Body of pancreas (tissue), 4 donors: ENCODE data around the gene FTMT. TPM values are rescaled to one million over a fixed set of nuclear protein-coding genes. Genes with fewer than 3 reads are reported as not detected.

Experiments used
- ATAC-seq: fragments of 150-250 bp; one replicate; pipeline ENCODE4 v1.9.1; 2016
- DNase-seq, 4 donors: peaks; one replicate each; pipeline ENCODE4 v3.0.0-alpha.2; 2019
- H3K27ac ChIP-seq, 4 donors: fragments of 200-600 bp; sonication (generic); 1 replicate in 3 of 4; 2 replicates in 1 of 4; pipeline versions ENCODE4 v1.5.1 to v1.6.1; 2016 to 2019; ENCODE audit warnings: mild to moderate bottlenecking in 1 of 4, mixed read lengths in 1 of 4, moderate library complexity in 1 of 4
- H3K27me3 ChIP-seq, 2 donors: fragments of 200-600 bp; sonication (generic); one replicate each; pipeline ENCODE4 v1.6.0; 2016; ENCODE audit warnings: mild to moderate bottlenecking in 1 of 2
- H3K36me3 ChIP-seq, 2 donors: fragments of 200-600 bp; sonication (generic); replicated peaks in 1 of 2; 2 replicates each; pipeline ENCODE4 v1.5.1; 2016; ENCODE audit warnings: low read depth in 2 of 2; ENCODE audit not compliant: insufficient read depth in 1 of 2
- H3K4me1 ChIP-seq: fragments of 200-600 bp; sonication (generic); one replicate; pipeline ENCODE4 v1.6.0; 2016
- H3K4me3 ChIP-seq, 2 donors: fragments of 200-600 bp; sonication (generic); 1 replicate in 1 of 2; 2 replicates in 1 of 2; pipeline ENCODE4 v1.5.1; 2016 to 2019
- H3K9me3 ChIP-seq, 3 donors: fragments of 200-600 bp; sonication (generic); 1 replicate in 2 of 3; 2 replicates in 1 of 3; pipeline ENCODE4 v1.5.1; 2016
- CTCF ChIP-seq, 7 experiments: fragments of 450-650 bp in 4 of 7; fragments of 200-600 bp in 3 of 7; sonication (generic) in 3 of 7; IDR thresholded peaks; one replicate each; pipeline ENCODE4 v1.5.1; 2016 to 2019; ENCODE audit warnings: antibody characterized with exemption in 7 of 7
- POLR2A ChIP-seq, 3 donors: fragments of 450-650 bp; IDR thresholded peaks; one replicate each; pipeline ENCODE4 v1.6.1; 2016; ENCODE audit warnings: antibody characterized with exemption in 3 of 3, mild to moderate bottlenecking in 2 of 3
- WGBS, 2 donors: methylation state at CpG; one replicate each; pipeline ENCODE4 v1.1.5; 2017; 5-methylcytosine and 5-hydroxymethylcytosine counted together
- intact Hi-C: fragments of 100-400 bp; cut with DNase I; formaldehyde crosslinking; loops from one replicate; pipeline ENCODE4 v1.15.1; 2023
- total RNA-seq, 2 donors: library from RNA; depleted of rRNA; stranded (reverse); fragments of >200 nt; gene quantifications; one replicate each; pipeline ENCODE4 v1.1.0, GENCODE V29; 2016

Gene FTMT
- total RNA-seq, 2 donors from 2014 or later: not detected

- ATAC-seq (no peak), DNase-seq (no peak)
- no peaks in the 10 kb centered on the region for H3K4me1 ChIP-seq
- no peaks in the 10 kb centered on the region for H3K27me3 ChIP-seq
- WGBS, 2 donors: 60 to 70% methylated on average over 1 of the region's 1 CpG
- intact Hi-C loops: no loop called here
- no peak overlapping the region for H3K4me3 ChIP-seq
- no peaks in the 10 kb centered on the region for H3K36me3 ChIP-seq
- no peak overlapping the region for H3K27ac ChIP-seq
- H3K9me3 ChIP-seq: no peaks in the 10 kb centered on the region
- TF ChIP-seq POLR2A (IDR thresholded peaks at IDR 0.05) (no peak), CTCF (IDR thresholded peaks at IDR 0.05) (no peak)
These were observed 21.7 kb downstream of the FTMT start for GRCh38 chr5:121873409-121873808.

GRCh38 chr5:121885630-121886029, 33.9 kb downstream of the FTMT start:
- no peaks in the 10 kb centered on the region for H3K9me3 ChIP-seq
- intact Hi-C loops: no loop called here
- no peak overlapping the region for H3K4me3 ChIP-seq
- WGBS, 2 donors: 27 to 34% methylated on average over 2 of the region's 2 CpGs
- no peak overlapping the region for H3K27ac ChIP-seq
- H3K36me3 ChIP-seq: no peaks in the 10 kb centered on the region
- DNase-seq: no peak
- H3K27me3 ChIP-seq: no peaks in the 10 kb centered on the region
- no peaks in the 10 kb centered on the region for H3K4me1 ChIP-seq
- no peak for ATAC-seq
- TF ChIP-seq CTCF (IDR thresholded peaks at IDR 0.05) (no peak), POLR2A (IDR thresholded peaks at IDR 0.05) (no peak)

GRCh38 chr5:121887727-121888126, 36.0 kb downstream of the FTMT start:
- Histone ChIP-seq H3K27me3 (no peaks in the 10 kb centered on the region), H3K4me1 (no peaks in the 10 kb centered on the region), H3K36me3 (no peaks in the 10 kb centered on the region), H3K4me3 (no peak overlapping the region), H3K27ac (no peak overlapping the region), H3K9me3 (no peaks in the 10 kb centered on the region)
- DNase-seq (no peak), ATAC-seq (no peak)
- intact Hi-C loops: no loop called here
- TF ChIP-seq POLR2A (IDR thresholded peaks at IDR 0.05) (no peak), CTCF (IDR thresholded peaks at IDR 0.05) (no peak)

GRCh38 chr5:121890297-121890858, 38.7 kb downstream of the FTMT start:
- Histone ChIP-seq H3K36me3 (no peaks in the 10 kb centered on the region), H3K4me1 (no peaks in the 10 kb centered on the region), H3K4me3 (no peak overlapping the region), H3K9me3 (no peaks in the 10 kb centered on the region), H3K27me3 (no peaks in the 10 kb centered on the region), H3K27ac (no peak overlapping the region)
- intact Hi-C loops: no loop called here
- ATAC-seq: no peak
- no peak for DNase-seq
- TF ChIP-seq CTCF (IDR thresholded peaks at IDR 0.05) (no peak), POLR2A (IDR thresholded peaks at IDR 0.05) (no peak)
- 72 to 84% methylated on average over 11 of the region's 11 CpGs for WGBS, 2 donors

- no peaks in the 10 kb centered on the region for H3K9me3 ChIP-seq
- ATAC-seq: no peak
- H3K36me3 ChIP-seq: no peaks in the 10 kb centered on the region
- TF ChIP-seq CTCF (IDR thresholded peaks at IDR 0.05): no peak
- no peak for TF ChIP-seq POLR2A (IDR thresholded peaks at IDR 0.05)
- no peaks in the 10 kb centered on the region for H3K4me1 ChIP-seq
- no peak overlapping the region for H3K4me3 ChIP-seq
- intact Hi-C loops: no loop called here
- no peak overlapping the region for H3K27ac ChIP-seq
- H3K27me3 ChIP-seq: no peaks in the 10 kb centered on the region
- WGBS, 2 donors: 66 to 75% methylated on average over 5 of the region's 5 CpGs
- DNase-seq: no peak
These were observed 45.7 kb downstream of the FTMT start for GRCh38 chr5:121897341-121897740.
